Loucy (cell line): Measurements from ENCODE around the gene ZFPM1.

Experiments
- CTCF ChIP-seq: fragments of 200-600 bp; sonication (generic); conservative IDR thresholded peaks from 2 replicates; pipeline ENCODE4 v1.5.1; 2014; ENCODE audit warnings: mild to moderate bottlenecking, antibody characterized with exemption, low read length
- EZH2phosphoT487 ChIP-seq: fragments of 200-600 bp; IDR thresholded peaks from 2 replicates; pipeline ENCODE4 v1.6.1; 2018; ENCODE audit warnings: antibody characterized with exemption, mild to moderate bottlenecking, moderate library complexity, borderline replicate concordance

GRCh38 chr16:88481851-88482250, 28.8 kb downstream of the ZFPM1 start:
- no peak for TF ChIP-seq CTCF
- TF ChIP-seq EZH2phosphoT487, result no peak
